K562 treated with DMSO at 1 percent for 12 hours (cell line): Measurements from ENCODE around the gene DSG1. TPM values are rescaled to one million over a fixed set of nuclear protein-coding genes. Genes with fewer than 3 reads are reported as not detected.

ENCODE experiments used
- total RNA-seq: library from RNA; unstranded; fragments of 300-600 nt; gene quantifications from 2 replicates; pipeline ENCODE4 v1.2.3, GENCODE V29; 2022; ENCODE audit not compliant: insufficient read depth

DSG1 gene
- not detected in 2 replicates for total RNA-seq

GRCh38 chr18:31317860-31318259 is at the start of gene DSG1:
Gene DSG1 (plus strand): TSS chr18:31318160. CDS start chr18:31318301, 141 bp downstream.

GRCh38 chr18:31376477-31376876 is 58.5 kb downstream of the DSG1 start, which contains the start of gene DSG4:
Gene DSG4 (plus strand): TSS chr18:31376777. CDS start chr18:31376912, 135 bp downstream.

Other genes with a start within 250 kb of the DSG1 start
- 2.2 and 8.8 TPM in 2 replicates for gene DSC2, start 215.7 kb upstream of the DSG1 start, total RNA-seq
- 0.22 TPM in 1 of 2 replicates, not detected in the other for gene DSC1, start 155.3 kb upstream of the DSG1 start, total RNA-seq
- gene DSG4, start 58.6 kb downstream of the DSG1 start, total RNA-seq: not detected in 2 replicates
- 0.57 TPM in 1 of 2 replicates, not detected in the other for gene DSG3, start 129.6 kb downstream of the DSG1 start, total RNA-seq
- 7.7 and 35.5 TPM in 2 replicates for gene DSG2, start 180.0 kb downstream of the DSG1 start, total RNA-seq